GM21390 (cell line): Measurements from ENCODE around the gene GSTCD.
"Not testable (repeated sequence)": the region's sequence is repeated elsewhere in the genome, so short reads cannot be mapped to it uniquely, and the experiment has no call there.

Source experiments
- ATAC-seq: cut with Tn5 transposase; IDR thresholded peaks from one replicate; pipeline ENCODE4 v1.9.1; 2021; ENCODE audit not compliant: unreplicated experiment

Gene GSTCD

DNA sequence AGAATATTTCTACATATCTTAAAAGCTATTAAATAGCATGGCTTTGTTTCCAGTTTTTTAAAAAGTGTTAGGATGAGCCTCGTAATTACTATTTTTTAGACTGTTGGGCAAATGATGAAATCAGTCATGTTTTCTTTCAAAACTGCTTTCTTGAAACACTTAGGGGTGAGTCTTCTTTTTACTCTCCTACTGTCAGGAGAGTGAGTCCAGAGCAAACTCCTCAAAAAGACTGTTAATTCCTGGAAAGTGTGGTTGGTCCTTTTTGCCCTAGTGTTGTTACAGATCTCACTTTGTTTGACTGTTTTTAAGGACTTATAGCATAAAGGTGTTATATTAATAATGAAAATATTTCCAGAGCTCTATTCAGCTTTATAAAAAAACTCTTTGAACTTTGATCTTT is 6.3 kb downstream of the GSTCD start:
- no peak for ATAC-seq

DNA sequence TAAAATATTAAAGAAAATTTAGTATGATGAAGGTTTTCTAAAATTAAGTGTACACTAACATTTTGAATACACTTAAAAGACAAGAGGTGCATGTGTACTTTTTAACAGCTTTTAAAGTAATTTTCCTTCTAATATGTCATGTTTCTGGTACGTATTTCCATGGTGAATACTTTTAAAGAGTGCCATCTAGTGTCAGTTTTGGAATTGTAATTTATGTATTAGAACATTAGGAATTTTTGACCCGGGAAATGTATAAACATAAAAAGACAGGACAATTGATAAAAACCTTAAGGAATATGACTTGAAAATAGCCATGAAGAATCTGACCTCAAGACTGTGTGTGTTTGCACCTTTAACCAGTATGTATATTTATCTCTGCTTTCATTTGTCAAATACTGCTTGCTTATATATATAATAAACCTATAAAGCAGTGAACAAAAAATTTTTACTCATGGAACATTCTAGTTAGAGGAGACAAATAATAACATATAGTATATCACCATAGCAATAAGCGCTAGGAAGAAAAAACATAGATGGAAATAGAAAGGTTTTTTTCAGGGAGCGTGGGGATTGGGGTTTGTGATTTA is 7.2 kb downstream of the GSTCD start:
- ATAC-seq, result no peak

DNA sequence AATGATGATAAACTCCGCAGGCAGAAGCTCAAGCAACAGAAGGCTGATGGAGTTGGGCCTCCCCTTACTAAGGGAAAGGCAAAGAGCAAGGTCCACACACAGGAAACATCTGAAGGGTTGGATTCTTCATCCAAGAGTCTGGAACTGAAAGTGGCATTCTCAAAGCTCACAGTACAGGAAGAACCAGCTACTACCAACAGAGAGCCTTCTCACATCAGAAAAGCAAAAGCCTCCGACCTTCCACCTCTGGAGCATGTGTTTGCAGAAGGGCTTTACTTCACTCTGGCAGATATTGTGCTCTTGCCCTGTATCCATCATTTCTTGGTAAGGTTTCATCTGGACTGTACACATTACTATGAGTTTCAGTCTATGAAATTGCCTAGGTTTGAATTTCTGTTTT is 10.6 kb downstream of the GSTCD start:
- no peak for ATAC-seq

DNA sequence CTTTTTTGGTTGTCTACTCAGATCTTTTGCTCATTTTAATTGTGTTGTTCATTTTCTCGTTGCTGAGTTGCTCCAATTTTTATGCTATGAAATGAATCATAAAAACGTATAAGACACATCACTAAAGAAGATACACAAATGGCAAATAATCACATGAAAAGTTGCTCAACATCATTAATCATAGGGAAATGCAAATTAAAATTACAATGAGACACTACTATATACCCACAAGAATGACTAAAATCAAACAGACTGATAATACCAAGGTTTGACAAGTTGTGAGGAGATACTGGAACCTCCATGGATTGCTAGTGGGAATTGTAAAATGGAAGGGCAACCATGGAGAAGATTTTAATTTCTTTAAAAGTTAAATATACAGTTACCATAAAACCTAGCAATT is 17.0 kb downstream of the GSTCD start:
- ATAC-seq, result no peak

DNA sequence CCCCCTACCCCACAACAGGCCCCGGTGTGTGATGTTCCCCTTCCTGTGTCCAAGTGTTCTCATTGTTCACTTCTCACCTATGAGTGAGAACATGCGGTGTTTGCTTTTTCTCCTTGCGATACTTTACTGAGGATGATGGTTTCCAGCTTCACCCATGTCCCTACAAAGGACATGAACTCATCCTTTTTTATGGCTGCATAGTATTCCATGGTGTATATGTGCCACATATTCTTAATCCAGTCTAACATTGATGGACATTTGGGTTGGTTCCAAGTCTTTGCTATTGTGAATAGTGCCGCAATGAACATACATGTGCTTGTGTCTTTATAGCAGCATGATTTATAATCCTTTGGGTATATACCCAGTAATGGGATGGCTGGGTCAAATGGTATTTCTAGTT is 21.3 kb downstream of the GSTCD start:
- ATAC-seq, result not testable (repeated sequence)

DNA sequence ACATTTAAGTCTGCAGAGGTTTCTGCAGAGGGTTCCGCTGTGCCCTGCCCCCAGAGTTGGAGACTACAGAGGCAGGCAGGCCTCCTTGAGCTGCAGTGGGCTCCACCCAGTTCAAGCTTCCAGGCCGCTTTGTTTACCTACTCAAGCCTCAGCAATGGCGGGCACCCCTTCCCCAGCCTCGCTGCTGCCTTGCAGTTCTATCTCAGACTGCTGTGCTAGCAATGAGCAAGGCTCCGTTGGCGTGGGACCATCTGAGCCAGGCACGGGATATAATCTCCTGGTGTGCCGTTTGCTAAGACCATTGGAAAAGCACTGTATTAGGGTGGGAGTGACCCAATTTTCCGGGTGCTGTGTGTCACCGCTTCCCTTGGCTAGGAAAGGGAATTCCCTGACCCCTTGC is 26.6 kb downstream of the GSTCD start:
- not testable (repeated sequence) for ATAC-seq

DNA sequence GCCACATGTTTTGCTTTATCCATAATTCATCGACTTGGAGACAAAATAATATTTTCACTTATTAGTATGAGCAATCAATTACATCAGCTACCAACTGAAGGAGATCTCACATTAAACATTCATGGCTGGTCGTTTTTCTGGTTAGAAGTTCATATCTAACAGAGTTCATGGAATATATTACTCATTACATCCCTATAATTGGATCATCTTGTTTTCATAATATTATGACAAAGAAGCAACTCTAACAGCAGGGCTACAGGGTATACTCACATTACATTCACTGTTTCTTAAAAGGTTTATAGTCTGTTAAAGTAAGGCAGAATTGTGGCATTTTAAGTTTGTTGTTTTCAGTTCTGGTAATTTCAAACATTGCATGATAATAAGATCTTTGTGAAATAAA is 33.0 kb downstream of the GSTCD start:
- no peak for ATAC-seq

DNA sequence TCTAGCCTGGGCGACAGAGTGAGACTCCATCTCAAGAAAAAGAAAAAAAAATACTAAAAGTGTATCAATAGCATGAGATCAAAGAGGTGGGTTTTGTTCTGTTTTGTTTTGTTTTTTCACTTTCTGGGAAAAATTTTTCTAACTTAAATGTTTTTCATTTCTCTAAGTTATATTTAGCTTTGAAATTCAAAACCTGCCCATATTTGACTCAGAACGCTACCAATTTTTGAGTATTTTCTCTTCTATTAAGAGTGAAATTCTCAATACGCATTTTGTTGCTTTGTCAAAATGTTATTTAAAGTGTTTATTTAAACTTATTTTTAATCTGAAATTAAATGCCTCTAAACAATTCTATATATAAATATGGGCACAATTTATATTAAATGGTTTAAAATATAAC is 39.6 kb downstream of the GSTCD start:
- no peak for ATAC-seq

DNA sequence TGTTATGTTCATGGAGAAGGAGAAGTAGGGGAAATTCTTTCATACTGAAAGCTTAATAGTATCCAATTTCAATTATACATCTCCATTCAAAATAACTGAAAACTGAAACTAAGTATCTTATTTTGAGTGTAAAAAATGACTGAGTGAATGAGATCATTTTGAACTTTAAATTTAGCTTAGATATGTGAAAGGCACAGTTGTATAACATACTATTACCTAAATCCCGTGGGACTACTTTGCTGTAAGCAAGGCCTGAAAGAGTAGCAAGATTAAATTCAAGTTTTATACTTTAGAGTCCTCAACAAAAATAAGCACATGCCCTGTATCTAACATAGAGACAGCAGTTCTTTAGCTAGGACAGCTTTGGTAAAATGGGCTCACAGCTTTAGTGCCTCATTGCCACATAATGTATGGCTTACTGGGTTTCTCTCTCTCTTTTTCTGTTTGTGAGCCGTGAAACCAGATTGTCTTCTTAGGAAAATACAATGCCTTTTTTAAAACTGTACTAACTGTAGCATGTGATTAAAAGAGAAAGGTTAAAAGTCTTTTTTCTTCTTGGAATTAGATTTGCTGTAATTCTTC is 43.2 kb downstream of the GSTCD start:
- no peak for ATAC-seq

DNA sequence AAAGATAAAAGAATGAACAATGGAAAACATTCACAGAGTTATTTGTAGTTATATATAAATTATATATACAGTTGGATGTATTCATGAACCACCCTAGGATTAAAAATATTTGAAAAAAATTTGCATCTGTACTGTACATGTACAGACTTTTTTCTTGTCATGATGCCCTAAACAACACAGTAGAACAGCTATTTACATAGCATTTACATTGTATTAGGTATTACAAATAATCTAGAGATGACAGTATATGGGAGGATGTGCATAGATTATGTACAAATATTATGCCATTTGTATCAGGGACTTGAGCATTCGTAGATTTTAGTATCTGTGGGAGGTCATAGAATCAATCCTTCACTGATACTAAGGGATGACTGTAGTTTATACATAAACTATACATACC is 44.8 kb downstream of the GSTCD start:
- ATAC-seq, result no peak

DNA sequence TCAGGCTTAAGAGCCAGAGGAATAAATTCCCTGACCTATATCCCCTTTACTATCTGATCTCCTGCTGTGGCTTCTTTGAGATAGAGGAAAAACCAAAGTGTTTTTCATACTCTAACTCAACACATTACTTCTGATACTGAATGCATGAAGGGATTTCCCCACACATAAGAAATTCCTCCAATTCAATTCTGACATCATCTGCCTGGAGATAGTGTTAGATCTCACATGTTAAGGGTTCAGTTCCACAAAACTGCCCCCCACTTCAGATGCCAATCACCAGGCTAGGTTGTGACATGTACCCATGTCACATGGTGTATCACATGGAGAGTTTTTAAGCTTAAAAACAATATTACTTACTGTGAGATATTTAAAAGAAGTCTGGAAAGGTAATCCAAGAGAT is 46.8 kb downstream of the GSTCD start:
- ATAC-seq, result no peak

DNA sequence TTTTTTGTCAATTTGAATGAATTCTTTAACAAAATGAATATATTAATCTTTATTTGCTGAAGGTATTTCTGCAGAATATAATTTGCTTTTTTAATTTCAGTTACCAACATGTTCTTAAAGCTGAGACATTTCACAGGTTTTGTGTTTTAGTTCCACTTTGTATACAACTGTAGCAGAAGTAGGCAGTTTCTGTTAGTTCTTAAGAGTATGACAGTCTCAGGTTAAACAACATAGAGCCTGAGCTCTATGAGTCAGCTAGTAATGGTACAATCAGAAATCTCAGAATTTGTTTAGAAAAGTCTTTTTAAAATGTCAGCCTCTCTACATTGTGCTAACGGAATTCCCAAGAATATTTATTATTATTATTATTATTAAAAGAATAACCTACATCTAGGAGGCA is 50.4 kb downstream of the GSTCD start:
- no peak for ATAC-seq

DNA sequence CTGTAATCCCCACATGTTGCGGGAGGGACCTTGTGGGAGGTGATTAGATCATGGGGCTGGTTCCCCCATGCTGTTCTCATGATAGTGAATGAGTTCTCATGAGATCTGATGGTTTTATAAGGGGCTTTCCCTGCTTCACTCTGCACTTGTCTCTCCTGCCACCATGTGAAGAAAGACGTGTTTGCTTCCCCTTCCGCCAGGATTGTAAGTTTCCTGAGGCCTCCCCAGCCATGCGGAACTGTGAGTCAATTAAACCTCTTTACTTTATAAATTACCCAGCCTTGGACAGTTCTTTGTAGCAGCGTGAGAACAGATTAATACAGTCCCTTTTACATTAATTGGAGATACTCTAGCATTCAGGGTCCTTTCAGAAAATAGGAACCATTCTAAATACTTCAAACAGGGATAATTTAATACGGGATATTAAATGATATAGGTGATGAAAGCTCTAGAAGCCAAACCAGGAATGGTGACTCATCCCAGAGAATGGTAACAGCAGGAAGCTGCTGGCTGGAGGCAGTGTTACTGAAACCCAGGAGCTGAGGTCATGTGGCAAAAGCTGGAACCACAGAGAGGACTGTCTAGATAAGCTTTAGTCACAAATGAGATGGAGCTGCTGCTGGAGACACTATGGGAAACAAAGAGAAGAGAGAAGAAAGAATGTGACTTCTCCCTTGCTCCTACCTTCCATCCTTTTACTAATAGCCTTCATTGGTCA is 57.3 kb downstream of the GSTCD start:
- no peak for ATAC-seq

DNA sequence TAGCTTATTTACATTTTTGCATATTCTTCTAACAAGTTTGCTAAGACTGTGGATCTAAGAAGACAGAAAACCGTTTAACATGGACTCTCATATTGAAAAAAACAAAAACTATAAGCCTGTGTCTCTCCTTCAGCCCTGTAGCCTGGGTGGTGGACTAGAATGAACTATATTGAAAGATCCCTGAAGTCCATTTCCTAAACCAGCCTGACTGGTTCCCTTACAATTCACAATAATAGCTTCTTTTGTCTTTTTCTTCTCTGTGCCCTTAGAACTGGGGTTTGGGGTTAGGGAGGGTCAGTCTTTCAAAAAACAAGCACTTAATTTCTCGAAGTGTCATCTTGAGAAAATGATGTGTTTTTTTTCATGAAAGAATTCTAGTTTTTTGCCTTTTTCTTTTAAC is 59.0 kb downstream of the GSTCD start:
- no peak for ATAC-seq

DNA sequence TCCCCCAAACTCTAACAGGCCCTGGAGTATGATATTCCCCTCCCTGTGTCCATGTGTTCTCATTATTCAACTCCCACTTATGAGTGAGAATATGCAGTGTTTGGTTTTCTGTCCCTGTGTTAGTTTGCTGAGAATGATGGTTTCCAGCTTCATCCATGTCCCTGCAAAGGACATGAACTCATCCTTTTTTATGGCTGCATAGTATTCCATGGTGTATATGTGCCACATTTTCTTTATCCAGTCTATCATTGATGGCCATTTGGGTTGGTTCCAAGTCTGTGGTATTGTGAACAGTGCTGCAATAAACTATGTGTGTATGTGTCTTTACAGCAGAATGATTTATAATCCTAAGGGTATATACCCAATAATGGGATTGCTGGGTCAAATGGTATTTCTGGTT is 61.9 kb downstream of the GSTCD start:
- not testable (repeated sequence) for ATAC-seq

DNA sequence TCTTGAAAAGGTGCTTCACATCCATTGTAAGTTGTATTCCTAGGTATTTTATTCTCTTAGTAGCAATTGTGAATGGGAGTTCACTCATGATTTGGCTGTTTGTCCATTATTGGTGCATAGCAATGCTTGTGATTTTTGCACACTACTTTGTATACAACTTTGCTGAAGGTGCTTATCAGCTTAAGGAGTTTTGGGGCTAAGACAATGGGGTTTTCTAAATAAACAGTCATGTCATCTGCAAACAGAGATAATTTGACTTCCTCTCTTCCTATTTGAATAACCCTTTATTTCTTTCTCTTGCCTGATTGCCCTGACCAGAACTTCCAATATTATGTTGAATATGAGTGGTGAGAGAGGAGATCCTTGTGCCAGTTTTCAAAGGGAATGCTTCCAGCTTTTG is 63.5 kb downstream of the GSTCD start:
- ATAC-seq, result not testable (repeated sequence)

DNA sequence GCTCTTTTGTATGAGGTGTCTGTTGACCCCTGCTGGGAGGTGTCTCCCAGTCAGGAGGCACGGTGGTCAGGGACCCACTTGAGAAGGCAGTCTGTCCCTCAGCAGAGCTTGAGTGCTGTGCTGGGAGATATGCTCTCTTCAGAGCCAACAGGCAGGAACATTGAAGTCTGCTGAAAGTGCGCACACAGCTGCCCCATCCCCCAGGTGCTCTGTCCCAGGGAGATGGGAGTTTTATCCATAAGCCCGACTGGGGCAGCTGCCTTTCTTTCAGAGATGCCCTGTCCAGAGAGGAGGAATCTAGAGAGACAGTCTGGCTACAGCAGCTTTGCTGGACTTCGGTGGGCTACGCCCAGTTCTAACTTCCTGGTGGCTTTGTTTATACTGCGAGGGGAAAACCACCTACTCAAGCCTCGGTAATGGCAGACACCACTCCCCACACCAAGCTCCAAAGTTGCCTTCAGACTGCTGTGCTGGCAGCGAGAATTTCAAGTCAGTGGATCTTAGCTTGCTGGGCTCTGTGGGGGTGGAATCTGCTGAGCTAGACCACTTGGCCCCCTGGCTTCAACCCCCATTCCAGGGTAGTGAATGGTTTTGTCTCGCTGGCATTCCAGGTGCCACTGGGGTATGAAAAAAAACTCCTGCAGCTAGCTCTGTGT is 67.3 kb downstream of the GSTCD start:
- not testable (repeated sequence) for ATAC-seq

DNA sequence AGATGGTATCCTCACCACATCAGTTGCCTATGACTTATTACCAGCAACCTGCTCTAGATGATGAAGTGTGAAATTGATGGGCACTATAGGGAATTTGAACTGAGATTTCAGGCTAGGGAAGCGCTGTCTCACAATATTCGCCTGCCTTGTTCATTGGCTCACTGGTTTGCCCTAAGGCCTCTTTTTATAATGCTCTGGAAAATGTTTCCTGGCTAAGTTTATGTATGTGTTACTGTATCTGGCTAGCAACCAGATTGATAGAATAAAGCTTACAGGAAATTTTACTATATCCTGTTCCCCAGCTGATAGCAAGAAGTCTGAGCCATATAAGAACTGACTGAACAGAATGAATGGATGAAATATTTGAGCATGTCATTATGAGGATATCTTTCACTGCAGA is 71.6 kb downstream of the GSTCD start:
- ATAC-seq, result no peak

DNA sequence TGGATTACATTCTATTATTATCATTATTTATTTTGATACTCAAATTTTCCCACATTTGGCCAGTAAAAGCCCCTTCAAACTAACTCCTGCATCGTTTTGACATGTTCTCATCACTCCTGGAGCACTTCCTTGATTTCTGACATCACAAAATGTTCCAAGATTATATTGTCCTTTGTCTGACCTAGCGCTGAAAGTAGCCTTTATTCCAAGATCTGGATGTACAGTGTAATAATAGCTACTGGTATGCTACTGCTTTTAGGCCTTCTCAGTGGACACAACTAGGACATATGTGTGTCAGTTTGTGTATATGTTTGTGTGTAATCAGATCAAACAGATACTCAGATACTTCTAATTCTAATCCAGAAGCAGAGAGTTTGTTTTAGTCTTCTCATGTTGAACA is 76.2 kb downstream of the GSTCD start:
- no peak for ATAC-seq

DNA sequence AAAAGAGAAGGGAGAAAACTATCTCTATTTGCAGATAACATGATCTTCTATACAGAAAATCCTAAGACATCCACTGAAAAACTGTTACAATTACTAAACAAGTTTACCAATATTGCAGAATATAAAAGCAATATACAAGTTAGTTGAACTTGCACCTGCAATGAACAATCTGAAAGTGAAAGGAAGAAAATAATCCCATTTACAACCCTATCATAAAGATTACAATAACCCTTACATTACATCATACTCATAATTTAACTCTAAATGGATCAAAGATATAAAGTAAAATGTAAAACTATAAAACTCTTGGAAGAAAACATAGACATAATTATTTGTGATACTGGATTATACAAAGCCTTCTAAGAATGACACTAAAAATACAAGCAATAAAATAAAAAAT is 77.2 kb downstream of the GSTCD start:
- ATAC-seq, result no peak

DNA sequence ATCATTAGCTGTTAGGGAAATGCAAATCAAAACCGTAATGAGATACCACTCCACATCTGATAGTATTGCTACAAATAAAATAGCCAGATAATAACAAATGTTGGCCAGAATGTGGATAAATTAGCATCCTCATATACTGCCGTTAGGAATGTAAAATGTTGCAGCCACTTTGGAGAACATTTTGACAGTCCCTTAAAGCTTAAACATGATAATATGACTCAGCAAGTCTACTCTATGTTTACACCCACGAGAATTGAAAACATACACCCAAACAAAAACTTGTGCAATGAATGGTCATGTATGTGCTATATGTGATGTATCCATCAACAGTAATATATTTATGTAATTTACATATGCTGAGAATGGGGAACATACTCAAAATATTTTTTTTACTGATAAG is 78.2 kb downstream of the GSTCD start:
- no peak for ATAC-seq

DNA sequence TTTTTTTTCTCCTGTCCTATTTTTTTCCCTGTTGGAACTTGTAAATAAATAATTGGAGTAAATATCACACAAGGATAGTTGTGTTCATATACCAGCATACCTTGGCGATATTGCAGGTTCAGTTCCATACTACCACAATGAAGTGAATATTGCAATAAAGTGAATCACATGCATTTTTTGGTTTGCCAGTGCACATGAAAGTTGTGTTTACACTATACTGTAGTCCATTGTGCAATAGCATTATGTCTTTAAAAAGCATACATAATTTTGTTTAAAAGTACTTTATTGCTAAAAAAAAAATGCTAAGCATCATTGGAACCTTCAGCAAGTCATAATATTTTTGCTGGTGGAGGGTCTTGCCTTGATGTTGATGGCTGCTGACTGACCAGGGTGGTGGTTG is 88.6 kb downstream of the GSTCD start:
- no peak for ATAC-seq
